Panc1 (cell line): Measurements from ENCODE around the gene SLC9A6. TPM values are rescaled to one million over a fixed set of nuclear protein-coding genes. Genes with fewer than 3 reads are reported as not detected.
A peak's percentile ranks its signal among the peaks of the same experiment; 100 is the strongest.

ENCODE experiments used
- ATAC-seq: fragments of 200-7000 bp; cut with Tn5 transposase; 2 replicates; pipeline ENCODE4 v1.9.1; 2020; ENCODE audit warnings: mild to moderate bottlenecking, moderate library complexity
- BruUV-seq: library from RNA; stranded (reverse); fragments of 400-500 nt; replicated peaks from 2 replicates; lab custom pipeline; 2021; lab: Mats Ljungman, UMichigan
- CTCF ChIA-PET: fragments of 300-600 bp; sonication (Branson Sonifier 250); formaldehyde crosslinking; loops from one replicate; lab custom pipeline; 2022; ENCODE audit warnings: antibody characterized with exemption; lab: Charles Lee
- POLR2A ChIA-PET: fragments of 300-600 bp; sonication (Branson Sonifier 250); formaldehyde crosslinking; loops from one replicate; lab custom pipeline; 2022; ENCODE audit warnings: antibody characterized with exemption; lab: Charles Lee
- DNase-seq: peaks from one replicate; pipeline ENCODE4 v3.0.0-alpha.2; 2010; ENCODE audit warnings: low read depth, low spot score
- H3K27ac ChIP-seq: 2 replicates; pipeline ENCODE4 v1.5.1; 2011; ENCODE audit warnings: mild to moderate bottlenecking, low read length, inconsistent platforms
- H3K27me3 ChIP-seq: fragments of 200-500 bp; sonication (Bioruptor generic); 2 replicates; pipeline ENCODE4 v1.6.0; 2014; ENCODE audit warnings: low read length, inconsistent platforms; ENCODE audit not compliant: control insufficient read depth, insufficient read depth
- H3K36me3 ChIP-seq: fragments of 200-500 bp; sonication (Bioruptor generic); 2 replicates; pipeline ENCODE4 v1.5.1; 2014; ENCODE audit warnings: inconsistent platforms, mild to moderate bottlenecking, low read length, moderate library complexity; ENCODE audit not compliant: control insufficient read depth, insufficient read depth
- H3K4me1 ChIP-seq: 2 replicates; pipeline ENCODE4 v1.5.1; 2011; ENCODE audit warnings: inconsistent platforms, mild to moderate bottlenecking, low read length, moderate library complexity; ENCODE audit not compliant: control insufficient read depth, insufficient read depth
- H3K4me3 ChIP-seq, 2 experiments: 2 replicates each; pipeline ENCODE4 v1.5.1; 2011 to 2012; ENCODE audit warnings: low read depth in 2 of 2, low read length in 2 of 2, mild to moderate bottlenecking in 2 of 2, inconsistent platforms in 1 of 2, moderate library complexity in 1 of 2
- H3K9me3 ChIP-seq: fragments of 200-500 bp; sonication (Bioruptor generic); 2 replicates; pipeline ENCODE4 v1.5.1; 2014; ENCODE audit warnings: low read depth, mild to moderate bottlenecking, inconsistent platforms, low read length, moderate library complexity; ENCODE audit not compliant: control insufficient read depth, insufficient read depth
- POLR2AphosphoS5 ChIP-seq: IDR thresholded peaks from 2 replicates; pipeline ENCODE4 v1.6.1; 2012; ENCODE audit warnings: mild to moderate bottlenecking, low read depth, low read length, moderate library complexity
- SIN3A ChIP-seq: IDR thresholded peaks from 2 replicates; pipeline ENCODE4 v1.6.1; 2012; ENCODE audit warnings: low read depth, mild to moderate bottlenecking, low read length, moderate library complexity, borderline replicate concordance; ENCODE audit not compliant: insufficient read depth
- TCF7L2 ChIP-seq: IDR thresholded peaks from 2 replicates; pipeline ENCODE4 v1.6.1; 2011; ENCODE audit warnings: mild to moderate bottlenecking, low read depth, low read length, inconsistent platforms
- in situ Hi-C: cut with HindIII; loops from 2 replicates; pipeline ENCODE4 v1.10.0; 2016; ENCODE audit warnings: low sequenced_read_pairs, low pct_unique_long_range_greater_than_20kb
- intact Hi-C: fragments of 100-400 bp; cut with micrococcal nuclease; formaldehyde crosslinking; loops from one replicate; pipeline ENCODE4 v1.10.0; 2022; ENCODE audit not compliant: unreplicated experiment
- total RNA-seq: library from RNA; stranded (reverse); gene quantifications from one replicate; pipeline ENCODE4 v1.2.1, GENCODE V29; 2021; ENCODE audit not compliant: unreplicated experiment
- TF ChIP-seq, protein P1 (sequence below): fragments of 450-650 bp; IDR thresholded peaks from 2 replicates; pipeline ENCODE4 v1.5.1; 2017; ENCODE audit warnings: mild to moderate bottlenecking
- TF ChIP-seq, protein P2 (sequence below), 2 experiments: IDR thresholded peaks; 2 replicates each; pipeline ENCODE4 v1.6.1; 2011 to 2012; ENCODE audit warnings: low read depth in 2 of 2, control low read depth in 1 of 2, low read length in 1 of 2, mild to moderate bottlenecking in 1 of 2, moderate library complexity in 1 of 2; ENCODE audit not compliant: insufficient read depth in 1 of 2

SLC9A6 gene
- total RNA-seq, 1 experiment from 2014 or later: 22.0 TPM

DNA sequence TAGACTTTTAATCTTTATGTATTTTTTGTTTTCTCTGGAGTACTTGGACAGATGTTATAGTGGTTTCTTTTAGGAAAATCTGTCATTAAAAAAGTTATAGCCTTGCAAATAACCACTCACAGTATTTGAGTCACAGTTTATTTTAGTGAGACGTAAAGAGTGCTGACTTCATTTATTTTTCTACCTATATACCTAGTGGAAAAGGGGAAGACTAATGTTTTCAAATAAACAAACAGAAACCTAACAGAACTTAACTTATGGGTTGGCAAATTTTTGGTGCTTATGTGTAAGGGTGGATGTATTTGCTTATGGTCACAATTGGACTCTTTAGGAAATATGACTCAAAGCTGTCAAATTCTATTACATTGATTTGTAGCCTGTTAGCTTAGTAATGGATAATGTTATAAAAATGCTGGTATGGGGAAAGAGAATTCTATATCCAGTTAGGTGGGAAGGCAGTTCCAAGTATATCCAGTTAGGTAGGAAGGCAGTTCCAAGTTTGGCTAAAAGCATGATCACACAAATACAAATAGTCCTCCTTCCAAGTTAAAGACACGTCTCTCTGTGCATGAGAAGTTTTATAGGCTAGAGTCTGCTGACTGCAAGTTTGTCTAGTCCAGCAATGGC lies 61.9 kb downstream of the SLC9A6 start:
- ChIA-PET CTCF (no interaction called here), POLR2A (no interaction called here)
- no TSS peak for BruUV-seq
- 0 out of 2 replicates have a peak, but pooled peaks have one; percentile 22 for ATAC-seq
- intact Hi-C loops: no loop called here
- Histone ChIP-seq H3K27me3 (no peaks in the 10 kb centered on the region), H3K27ac (no peak overlapping the region), H3K4me3 (no peak overlapping the region), H3K9me3 (no peaks in the 10 kb centered on the region), H3K4me1 (peaks cover 7% of the 10 kb centered on the region; the same call in 1 of the 2 replicates), H3K36me3 (no peaks in the 10 kb centered on the region)
- TF ChIP-seq, protein P1, sequence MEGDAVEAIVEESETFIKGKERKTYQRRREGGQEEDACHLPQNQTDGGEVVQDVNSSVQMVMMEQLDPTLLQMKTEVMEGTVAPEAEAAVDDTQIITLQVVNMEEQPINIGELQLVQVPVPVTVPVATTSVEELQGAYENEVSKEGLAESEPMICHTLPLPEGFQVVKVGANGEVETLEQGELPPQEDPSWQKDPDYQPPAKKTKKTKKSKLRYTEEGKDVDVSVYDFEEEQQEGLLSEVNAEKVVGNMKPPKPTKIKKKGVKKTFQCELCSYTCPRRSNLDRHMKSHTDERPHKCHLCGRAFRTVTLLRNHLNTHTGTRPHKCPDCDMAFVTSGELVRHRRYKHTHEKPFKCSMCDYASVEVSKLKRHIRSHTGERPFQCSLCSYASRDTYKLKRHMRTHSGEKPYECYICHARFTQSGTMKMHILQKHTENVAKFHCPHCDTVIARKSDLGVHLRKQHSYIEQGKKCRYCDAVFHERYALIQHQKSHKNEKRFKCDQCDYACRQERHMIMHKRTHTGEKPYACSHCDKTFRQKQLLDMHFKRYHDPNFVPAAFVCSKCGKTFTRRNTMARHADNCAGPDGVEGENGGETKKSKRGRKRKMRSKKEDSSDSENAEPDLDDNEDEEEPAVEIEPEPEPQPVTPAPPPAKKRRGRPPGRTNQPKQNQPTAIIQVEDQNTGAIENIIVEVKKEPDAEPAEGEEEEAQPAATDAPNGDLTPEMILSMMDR: no peak
- TF ChIP-seq SIN3A: no peak
- TF ChIP-seq, protein P2, sequence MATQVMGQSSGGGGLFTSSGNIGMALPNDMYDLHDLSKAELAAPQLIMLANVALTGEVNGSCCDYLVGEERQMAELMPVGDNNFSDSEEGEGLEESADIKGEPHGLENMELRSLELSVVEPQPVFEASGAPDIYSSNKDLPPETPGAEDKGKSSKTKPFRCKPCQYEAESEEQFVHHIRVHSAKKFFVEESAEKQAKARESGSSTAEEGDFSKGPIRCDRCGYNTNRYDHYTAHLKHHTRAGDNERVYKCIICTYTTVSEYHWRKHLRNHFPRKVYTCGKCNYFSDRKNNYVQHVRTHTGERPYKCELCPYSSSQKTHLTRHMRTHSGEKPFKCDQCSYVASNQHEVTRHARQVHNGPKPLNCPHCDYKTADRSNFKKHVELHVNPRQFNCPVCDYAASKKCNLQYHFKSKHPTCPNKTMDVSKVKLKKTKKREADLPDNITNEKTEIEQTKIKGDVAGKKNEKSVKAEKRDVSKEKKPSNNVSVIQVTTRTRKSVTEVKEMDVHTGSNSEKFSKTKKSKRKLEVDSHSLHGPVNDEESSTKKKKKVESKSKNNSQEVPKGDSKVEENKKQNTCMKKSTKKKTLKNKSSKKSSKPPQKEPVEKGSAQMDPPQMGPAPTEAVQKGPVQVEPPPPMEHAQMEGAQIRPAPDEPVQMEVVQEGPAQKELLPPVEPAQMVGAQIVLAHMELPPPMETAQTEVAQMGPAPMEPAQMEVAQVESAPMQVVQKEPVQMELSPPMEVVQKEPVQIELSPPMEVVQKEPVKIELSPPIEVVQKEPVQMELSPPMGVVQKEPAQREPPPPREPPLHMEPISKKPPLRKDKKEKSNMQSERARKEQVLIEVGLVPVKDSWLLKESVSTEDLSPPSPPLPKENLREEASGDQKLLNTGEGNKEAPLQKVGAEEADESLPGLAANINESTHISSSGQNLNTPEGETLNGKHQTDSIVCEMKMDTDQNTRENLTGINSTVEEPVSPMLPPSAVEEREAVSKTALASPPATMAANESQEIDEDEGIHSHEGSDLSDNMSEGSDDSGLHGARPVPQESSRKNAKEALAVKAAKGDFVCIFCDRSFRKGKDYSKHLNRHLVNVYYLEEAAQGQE (IDR thresholded peaks at IDR 0.05; ENCODE audit: insufficient read depth in 1 of 2, low read depth in 2 of 2, low read length in 1 of 2): no peak
- TF ChIP-seq TCF7L2: no peak
- no peak for TF ChIP-seq POLR2AphosphoS5
- no peak for DNase-seq
- in situ Hi-C loops: no loop called here

DNA sequence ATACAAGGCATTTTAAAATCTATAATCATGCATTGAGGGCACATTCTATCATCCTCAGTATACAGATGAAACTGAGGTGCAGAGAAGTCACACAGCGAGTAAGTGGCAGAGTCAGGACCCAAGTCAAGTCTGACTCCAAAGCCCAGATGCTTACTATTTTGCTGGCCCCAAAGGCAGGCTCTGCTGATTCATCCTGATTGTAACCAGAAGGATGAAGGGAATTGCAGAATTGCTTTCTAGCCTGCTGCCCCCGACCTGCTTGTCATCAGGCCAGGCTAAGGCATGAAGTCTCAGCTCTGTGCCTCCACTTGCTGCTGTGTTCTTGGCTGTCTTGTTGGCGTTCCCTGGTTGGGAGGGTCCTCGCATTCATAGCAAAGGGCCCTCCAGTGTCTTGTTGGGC lies 62.7 kb downstream of the SLC9A6 start:
- BruUV-seq: no TSS peak
- in situ Hi-C loops (no loop called here), intact Hi-C loops (no loop called here)
- Histone ChIP-seq H3K4me3 (no peak overlapping the region), H3K36me3 (no peaks in the 10 kb centered on the region), H3K27me3 (no peaks in the 10 kb centered on the region), H3K4me1 (peaks cover 7% of the 10 kb centered on the region; the same call in 1 of the 2 replicates), H3K9me3 (no peaks in the 10 kb centered on the region), H3K27ac (no peak overlapping the region)
- CTCF ChIA-PET: no interaction called here
- ATAC-seq (peak; percentile 23; the same call in 1 of the 2 replicates), DNase-seq (no peak)
- TF ChIP-seq POLR2AphosphoS5 (no peak), TCF7L2 (no peak), SIN3A (no peak)
- TF ChIP-seq, protein P1: no peak
- TF ChIP-seq, protein P2 (IDR thresholded peaks at IDR 0.05; ENCODE audit: insufficient read depth in 1 of 2, low read depth in 2 of 2, low read length in 1 of 2): no peak
- POLR2A ChIA-PET: no interaction called here
